ENCODE measurements around the gene ANTXR1. TPM values are rescaled to one million over a fixed set of nuclear protein-coding genes. Genes with fewer than 3 reads are reported as not detected.

ANTXR1 gene
- total and polyA plus RNA-seq, 2 of the 8 experiments (the other 6 are each of a cell fraction or from before 2014, with no cell fraction given) = 15.8 to 44.3 TPM

DNA sequence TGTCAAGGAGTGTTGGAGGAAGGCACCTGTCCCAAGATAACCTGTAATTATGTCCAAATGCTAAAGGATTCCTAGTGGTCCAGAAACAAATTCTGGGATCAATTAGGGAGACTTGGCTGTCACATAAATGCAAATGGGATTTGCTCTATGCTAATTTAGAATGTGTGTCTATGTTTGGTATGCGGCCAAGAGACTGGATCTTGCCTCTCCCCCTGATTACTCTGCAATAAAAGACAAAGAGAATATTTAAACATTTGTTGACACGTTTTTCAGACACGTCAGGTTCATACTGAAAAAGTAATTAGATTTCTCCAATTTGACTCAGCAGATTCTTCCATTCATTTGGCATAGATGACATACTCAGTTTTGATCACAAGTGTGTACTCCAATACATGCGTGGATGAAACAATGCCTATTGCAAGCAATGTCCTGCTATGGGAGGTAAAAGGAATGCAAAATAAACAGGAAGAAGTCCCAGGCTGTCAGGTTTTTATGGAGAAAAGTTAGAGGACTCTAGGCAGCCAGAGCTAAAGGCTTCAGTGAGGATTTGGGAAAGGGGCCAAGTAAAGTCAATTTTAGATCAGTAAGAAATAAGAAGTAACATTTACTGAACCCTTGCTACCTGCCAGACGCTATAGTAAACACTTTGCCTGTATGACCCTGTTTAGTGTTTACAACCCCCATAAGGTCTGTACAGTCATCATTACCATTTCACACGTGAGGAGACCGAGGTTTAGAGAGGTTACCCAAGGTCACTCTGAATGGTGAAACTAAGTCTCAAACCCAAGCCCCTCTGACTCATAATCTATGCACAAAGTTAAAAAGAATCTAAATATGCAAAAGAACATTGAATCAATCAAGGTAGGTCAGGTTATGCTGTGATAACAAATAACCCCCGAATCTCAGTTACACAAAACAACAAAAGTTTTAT lies 7.8 kb downstream of the ANTXR1 start:
- Histone ChIP-seq H2BK5ac (ENCODE audit: low read depth, low read length) (no peak overlapping the region), H3K23ac (ENCODE audit: insufficient read length) (no peak overlapping the region), H3K18ac (ENCODE audit: extremely low read depth, low read length) (no peak overlapping the region), H2BK120ac (replicated peaks; ENCODE audit: low read depth, low read length) (no peak overlapping the region), H2BK12ac (ENCODE audit: low read depth, low read length) (no peak overlapping the region), H3K56ac (replicated peaks; ENCODE audit: insufficient read length, low read depth, low read length) (no peak overlapping the region), H3K4me3 (ENCODE audit: extremely low read depth in 1 of 4, insufficient read depth in 2 of 4, low read depth in 3 of 4, low read length in 4 of 4) (no peak overlapping the region), H3K4ac (replicated peaks; ENCODE audit: insufficient read length, low read depth, low read length) (no peak overlapping the region), H2AFZ (ENCODE audit: low read length) (no peak overlapping the region), H2BK15ac (ENCODE audit: low read length) (no peak overlapping the region), H4K5ac (ENCODE audit: insufficient read length, low read depth, low read length) (no peak overlapping the region), H3K23me2 (ENCODE audit: low read depth, low read length) (peaks cover 4% of the 10 kb centered on the region; the same call in 1 of the 2 replicates), H3K27me3 (replicated peaks in 1 of 4; ENCODE audit: control insufficient read depth in 3 of 4, extremely low read depth in 1 of 4, insufficient read depth in 3 of 4, low read length in 3 of 4) (no peaks in the 10 kb centered on the region), H3K14ac (ENCODE audit: insufficient read length) (no peak overlapping the region), H3K9me3 (ENCODE audit: insufficient read depth in 2 of 2, low read depth in 1 of 2, low read length in 1 of 2) (no peaks in the 10 kb centered on the region), H3K9ac (replicated peaks in 1 of 4; ENCODE audit: extremely low read depth in 1 of 4, low read depth in 3 of 4, low read length in 3 of 4) (no peak overlapping the region), H2BK20ac (ENCODE audit: low read length) (no peak overlapping the region), H3K36me3 (ENCODE audit: control insufficient read depth in 2 of 4, insufficient read depth in 4 of 4, low read length in 3 of 4) (no peaks in the 10 kb centered on the region), H3K4me2 (ENCODE audit: insufficient read depth in 1 of 2, low read depth in 2 of 2, low read length in 2 of 2) (no peak overlapping the region), H3K79me2 (ENCODE audit: control insufficient read depth in 1 of 2, insufficient read depth in 2 of 2, low read length in 2 of 2) (peaks cover 0 to 82% of the 10 kb centered on the region in 2 experiments; a peak in 3 of 4 replicates), H4K20me1 (replicated peaks in 1 of 2; ENCODE audit: control insufficient read depth in 1 of 2, insufficient read depth in 2 of 2, low read length in 2 of 2) (peaks cover 2 to 10% of the 10 kb centered on the region in 2 experiments), H4K91ac (replicated peaks; ENCODE audit: insufficient read length, low read length) (no peak overlapping the region), H2AK5ac (ENCODE audit: low read depth, low read length) (no peak overlapping the region), H3K27ac (ENCODE audit: low read depth, low read length) (no peak overlapping the region), H3K4me1 (replicated peaks in 1 of 4; ENCODE audit: control insufficient read depth in 3 of 4, insufficient read depth in 4 of 4, low read length in 3 of 4) (peaks cover 0 to 8% (median 1%) of the 10 kb centered on the region in 4 experiments; a peak in 1 of 7 replicates), H4K8ac (ENCODE audit: extremely low read depth, insufficient read depth, low read length) (no peak overlapping the region), H3K79me1 (ENCODE audit: low read depth, low read length) (no peaks in the 10 kb centered on the region; the same call in 1 of the 2 replicates)
- no peak for DNase-seq (ENCODE audit: low read depth in 1 of 2, low spot score in 2 of 2)
- CTCF ChIA-PET (ENCODE audit: partially characterized antibody) = no interaction called here
- no peak for FAIRE-seq
- POLR2A ChIA-PET (ENCODE audit: partially characterized antibody) = no interaction called here
- WGBS, 2 experiments (ENCODE audit: extremely low coverage in 1 of 2, insufficient coverage in 1 of 2, insufficient read length in 1 of 2, insufficient replicate concordance in 2 of 2, low coverage in 1 of 2, low lambda C conversion rate in 2 of 2, missing lambda C conversion rate in 1 of 2) = 90% methylated on average over 8 of the region's 8 CpGs; no CpG with 5 or more reads in 1 of the 2 experiments
- TF ChIP-seq ZNF274 (IDR thresholded peaks at IDR 0.05; ENCODE audit: borderline replicate concordance, extremely low read depth, low read length) (no peak), CBX5 (IDR thresholded peaks at IDR 0.05; ENCODE audit: low read depth, low read length) (no peak), CREB1 (IDR thresholded peaks at IDR 0.05) (no peak), SIRT6 (IDR thresholded peaks at IDR 0.05; ENCODE audit: low read length) (no peak), CHD1 (IDR thresholded peaks at IDR 0.05; ENCODE audit: low read depth, low read length) (no peak), TBP (IDR thresholded peaks at IDR 0.05; ENCODE audit: low read depth, low read length) (no peak), TEAD4 (IDR thresholded peaks at IDR 0.05; ENCODE audit: low read depth, low read length) (no peak)
- TF ChIP-seq, protein P1, sequence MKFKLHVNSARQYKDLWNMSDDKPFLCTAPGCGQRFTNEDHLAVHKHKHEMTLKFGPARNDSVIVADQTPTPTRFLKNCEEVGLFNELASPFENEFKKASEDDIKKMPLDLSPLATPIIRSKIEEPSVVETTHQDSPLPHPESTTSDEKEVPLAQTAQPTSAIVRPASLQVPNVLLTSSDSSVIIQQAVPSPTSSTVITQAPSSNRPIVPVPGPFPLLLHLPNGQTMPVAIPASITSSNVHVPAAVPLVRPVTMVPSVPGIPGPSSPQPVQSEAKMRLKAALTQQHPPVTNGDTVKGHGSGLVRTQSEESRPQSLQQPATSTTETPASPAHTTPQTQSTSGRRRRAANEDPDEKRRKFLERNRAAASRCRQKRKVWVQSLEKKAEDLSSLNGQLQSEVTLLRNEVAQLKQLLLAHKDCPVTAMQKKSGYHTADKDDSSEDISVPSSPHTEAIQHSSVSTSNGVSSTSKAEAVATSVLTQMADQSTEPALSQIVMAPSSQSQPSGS (IDR thresholded peaks at IDR 0.05; ENCODE audit: low read length) = no peak

Measured in H1 (cell line).